Activated naive CD4-positive, alpha-beta T cell treated with anti-CD3 and anti-CD28 coated beads for 36 hours (primary cell): Measurements from ENCODE around the gene CACNG4. TPM values are rescaled to one million over a fixed set of nuclear protein-coding genes. Genes with fewer than 3 reads are reported as not detected.
"Not testable (repeated sequence)": the region's sequence is repeated elsewhere in the genome, so short reads cannot be mapped to it uniquely, and the experiment has no call there.

Experiments
- CTCF ChIA-PET: fragments of 350-600 bp; sonication (Branson Sonifier 250); formaldehyde crosslinking; loops from one replicate; lab custom pipeline; 2021; ENCODE audit warnings: antibody characterized with exemption; lab: Charles Lee
- DNase-seq: peaks from one replicate; pipeline ENCODE4 v3.0.0-alpha.2; 2020
- H3K27ac Mint-ChIP-seq: one replicate; pipeline ENCODE4 v1.8.0; 2021; ENCODE audit warnings: mild to moderate bottlenecking, mixed read lengths
- H3K27me3 Mint-ChIP-seq: one replicate; pipeline ENCODE4 v1.8.0; 2021; ENCODE audit warnings: low read depth, mixed read lengths
- H3K36me3 Mint-ChIP-seq: one replicate; pipeline ENCODE4 v1.8.0; 2021; ENCODE audit warnings: low read depth, mixed read lengths
- H3K4me1 Mint-ChIP-seq: one replicate; pipeline ENCODE4 v1.8.0; 2021; ENCODE audit warnings: low read depth, mixed read lengths
- H3K4me3 Mint-ChIP-seq: one replicate; pipeline ENCODE4 v1.8.0; 2021; ENCODE audit warnings: mild to moderate bottlenecking, moderate library complexity, mixed read lengths
- H3K9me3 Mint-ChIP-seq: one replicate; pipeline ENCODE4 v1.8.0; 2021; ENCODE audit warnings: mixed read lengths
- intact Hi-C: fragments of 100-400 bp; cut with micrococcal nuclease; formaldehyde crosslinking; loops from one replicate; pipeline ENCODE4 v1.15.1; 2023
- total RNA-seq, 2 experiments: library from RNA; stranded (reverse); gene quantifications; one replicate each; pipeline ENCODE4 v1.2.3, GENCODE V29; 2021

Gene CACNG4
- total RNA-seq, 2 experiments from 2014 or later, result not detected

GRCh38 chr17:66968916-66969315 is 4.4 kb downstream of the CACNG4 start:
- H3K27me3 Mint-ChIP-seq, result peaks cover 55% of the 10 kb centered on the region
- CTCF ChIA-PET, result no interaction called here

GRCh38 chr17:66970140-66970539 is 5.6 kb downstream of the CACNG4 start:
- intact Hi-C loops, result no loop called here
- Mint-ChIP-seq H3K4me3 (no peak overlapping the region), H3K9me3 (no peaks in the 10 kb centered on the region), H3K36me3 (no peaks in the 10 kb centered on the region), H3K27me3 (peaks cover 48% of the 10 kb centered on the region), H3K27ac (no peak overlapping the region), H3K4me1 (peaks cover 7% of the 10 kb centered on the region)
- no peak for DNase-seq
- CTCF ChIA-PET, result no interaction called here

More at GRCh38 chr17:66968916-66969315, 4.4 kb downstream of the CACNG4 start:
- H3K9me3 Mint-ChIP-seq, result no peaks in the 10 kb centered on the region
- peaks cover 10% of the 10 kb centered on the region for H3K4me1 Mint-ChIP-seq
- intact Hi-C loops, result no loop called here
- no peaks in the 10 kb centered on the region for H3K36me3 Mint-ChIP-seq
- no peak overlapping the region for H3K4me3 Mint-ChIP-seq
- DNase-seq, result no peak
- no peak overlapping the region for H3K27ac Mint-ChIP-seq

- no peak overlapping the region for H3K27ac Mint-ChIP-seq
- no peaks in the 10 kb centered on the region for H3K36me3 Mint-ChIP-seq
- no peak overlapping the region for H3K4me3 Mint-ChIP-seq
- H3K27me3 Mint-ChIP-seq, result peaks cover 48% of the 10 kb centered on the region
- intact Hi-C loops, result no loop called here
- H3K9me3 Mint-ChIP-seq, result no peaks in the 10 kb centered on the region
- CTCF ChIA-PET, result no interaction called here
- H3K4me1 Mint-ChIP-seq, result peaks cover 6% of the 10 kb centered on the region
- DNase-seq, result no peak
These were observed 6.3 kb downstream of the CACNG4 start for GRCh38 chr17:66970797-66971196.

- CTCF ChIA-PET, result no interaction called here
- Mint-ChIP-seq H3K9me3 (no peaks in the 10 kb centered on the region), H3K4me3 (no peak overlapping the region), H3K27ac (no peak overlapping the region), H3K4me1 (peaks cover 1% of the 10 kb centered on the region), H3K27me3 (peaks cover 50% of the 10 kb centered on the region), H3K36me3 (no peaks in the 10 kb centered on the region)
- DNase-seq, result no peak
- intact Hi-C loops, result no loop called here
These were observed 6.8 kb downstream of the CACNG4 start for GRCh38 chr17:66971264-66971663.

GRCh38 chr17:66971730-66972441 is 7.4 kb downstream of the CACNG4 start:
- no peaks in the 10 kb centered on the region for H3K4me1 Mint-ChIP-seq
- CTCF ChIA-PET, result no interaction called here
- no peak for DNase-seq
- peaks cover 50% of the 10 kb centered on the region for H3K27me3 Mint-ChIP-seq
- intact Hi-C loops, result no loop called here
- no peaks in the 10 kb centered on the region for H3K9me3 Mint-ChIP-seq
- no peaks in the 10 kb centered on the region for H3K36me3 Mint-ChIP-seq
- H3K4me3 Mint-ChIP-seq, result no peak overlapping the region
- no peak overlapping the region for H3K27ac Mint-ChIP-seq

GRCh38 chr17:66972442-66972830 is 7.9 kb downstream of the CACNG4 start:
- CTCF ChIA-PET, DNase-seq, intact Hi-C loops, H3K9me3 Mint-ChIP-seq, H3K36me3 Mint-ChIP-seq, H3K4me3 Mint-ChIP-seq, H3K27ac Mint-ChIP-seq, H3K4me1 Mint-ChIP-seq: not testable (repeated sequence)
- H3K27me3 Mint-ChIP-seq, result peaks cover 50% of the 10 kb centered on the region

- DNase-seq, result no peak
- H3K4me3 Mint-ChIP-seq, result no peak overlapping the region
- CTCF ChIA-PET, result interaction anchor here (1.0 kb wide), 1 partner anchor 159 kb away, joined by 3 read pairs; no protein-coding TSS in a partner anchor
- H3K36me3 Mint-ChIP-seq, result no peaks in the 10 kb centered on the region
- intact Hi-C loops, result no loop called here
- H3K27me3 Mint-ChIP-seq, result peaks cover 45% of the 10 kb centered on the region
- H3K27ac Mint-ChIP-seq, result no peak overlapping the region
- H3K4me1 Mint-ChIP-seq, result no peaks in the 10 kb centered on the region
- H3K9me3 Mint-ChIP-seq, result no peaks in the 10 kb centered on the region
These were observed 10.7 kb downstream of the CACNG4 start for GRCh38 chr17:66975188-66975587.

- no peak overlapping the region for H3K27ac Mint-ChIP-seq
- intact Hi-C loops, result no loop called here
- no peaks in the 10 kb centered on the region for H3K4me1 Mint-ChIP-seq
- CTCF ChIA-PET, result interaction anchor here (1.0 kb wide), 1 partner anchor 160 kb away, joined by 3 read pairs; no protein-coding TSS in a partner anchor
- H3K4me3 Mint-ChIP-seq, result no peak overlapping the region
- no peaks in the 10 kb centered on the region for H3K9me3 Mint-ChIP-seq
- peaks cover 41% of the 10 kb centered on the region for H3K27me3 Mint-ChIP-seq
- no peaks in the 10 kb centered on the region for H3K36me3 Mint-ChIP-seq
- peak; percentile 31 for DNase-seq
These were observed 11.3 kb downstream of the CACNG4 start for GRCh38 chr17:66975614-66976378.

GRCh38 chr17:66976379-66976663 is 11.8 kb downstream of the CACNG4 start:
- Mint-ChIP-seq H3K4me3 (no peak overlapping the region), H3K4me1 (no peaks in the 10 kb centered on the region), H3K9me3 (no peaks in the 10 kb centered on the region), H3K27me3 (peaks cover 42% of the 10 kb centered on the region), H3K36me3 (no peaks in the 10 kb centered on the region), H3K27ac (no peak overlapping the region)
- CTCF ChIA-PET, result no interaction called here
- intact Hi-C loops, result no loop called here
- no peak for DNase-seq

- CTCF ChIA-PET, result no interaction called here
- Mint-ChIP-seq H3K4me1 (no peaks in the 10 kb centered on the region), H3K4me3 (no peak overlapping the region), H3K27ac (no peak overlapping the region), H3K27me3 (peaks cover 39% of the 10 kb centered on the region), H3K9me3 (no peaks in the 10 kb centered on the region), H3K36me3 (no peaks in the 10 kb centered on the region)
- intact Hi-C loops, result no loop called here
- DNase-seq, result no peak
These were observed 12.3 kb downstream of the CACNG4 start for GRCh38 chr17:66976781-66977201.

- peaks cover 39% of the 10 kb centered on the region for H3K27me3 Mint-ChIP-seq
- H3K27ac Mint-ChIP-seq, result no peak overlapping the region
- intact Hi-C loops, result no loop called here
- CTCF ChIA-PET, result no interaction called here
- no peaks in the 10 kb centered on the region for H3K4me1 Mint-ChIP-seq
- H3K9me3 Mint-ChIP-seq, result no peaks in the 10 kb centered on the region
- H3K36me3 Mint-ChIP-seq, result no peaks in the 10 kb centered on the region
- H3K4me3 Mint-ChIP-seq, result no peak overlapping the region
- DNase-seq, result no peak
These were observed 14.1 kb downstream of the CACNG4 start for GRCh38 chr17:66978514-66979061.

GRCh38 chr17:66980896-66981295 is 16.4 kb downstream of the CACNG4 start:
- H3K4me1 Mint-ChIP-seq, result peaks cover 9% of the 10 kb centered on the region

More at GRCh38 chr17:66980896-66981295, 16.4 kb downstream of the CACNG4 start:
- Mint-ChIP-seq H3K4me3 (no peak overlapping the region), H3K36me3 (no peaks in the 10 kb centered on the region), H3K27me3 (peaks cover 44% of the 10 kb centered on the region), H3K9me3 (no peaks in the 10 kb centered on the region), H3K27ac (no peak overlapping the region)
- DNase-seq, result no peak
- intact Hi-C loops, result no loop called here
- CTCF ChIA-PET, result interaction anchor here (0.5 kb wide), 1 partner anchor 37 kb away, joined by 4 read pairs; no protein-coding TSS in a partner anchor
